Liver (tissue), 9 donors: ENCODE results near the gene TFDP2. TPM values are rescaled to one million over a fixed set of nuclear protein-coding genes. Genes with fewer than 3 reads are reported as not detected.

ENCODE experiments used
- DNase-seq: peaks from one replicate; pipeline ENCODE4 v3.0.0-alpha.2; 2017; ENCODE audit warnings: low spot score
- H3K27ac ChIP-seq, 2 donors: one replicate each; pipeline ENCODE4 v1.7.0; 2013; ENCODE audit warnings: inconsistent platforms in 2 of 2, low read length in 2 of 2, control low read depth in 1 of 2, low read depth in 1 of 2, mild to moderate bottlenecking in 1 of 2
- H3K27me3 ChIP-seq, 4 donors: one replicate each; pipeline versions ENCODE4 v1.6.1 to v1.7.0; 2013; ENCODE audit warnings: low read length in 3 of 4, inconsistent platforms in 1 of 4, mild to moderate bottlenecking in 1 of 4, moderate library complexity in 1 of 4; ENCODE audit not compliant: control insufficient read depth in 4 of 4, insufficient read depth in 4 of 4
- H3K36me3 ChIP-seq, 4 donors: one replicate each; pipeline versions ENCODE4 v1.6.1 to v1.7.0; 2013; ENCODE audit warnings: low read length in 3 of 4, mild to moderate bottlenecking in 3 of 4, low read depth in 1 of 4, moderate library complexity in 1 of 4; ENCODE audit not compliant: control insufficient read depth in 4 of 4, insufficient read depth in 3 of 4
- H3K4me1 ChIP-seq, 4 donors: one replicate each; pipeline versions ENCODE4 v1.6.1 to v1.7.0; 2013; ENCODE audit warnings: low read length in 3 of 4, mild to moderate bottlenecking in 3 of 4, moderate library complexity in 1 of 4; ENCODE audit not compliant: control insufficient read depth in 4 of 4, insufficient read depth in 4 of 4
- H3K4me3 ChIP-seq, 3 donors: one replicate each; pipeline versions ENCODE4 v1.6.1 to v1.7.0; 2013; ENCODE audit warnings: low read length in 3 of 3, control low read depth in 1 of 3, low read depth in 1 of 3, mild to moderate bottlenecking in 1 of 3
- H3K9ac ChIP-seq, 2 donors: one replicate each; pipeline ENCODE4 v1.7.0; 2013; ENCODE audit warnings: low read length in 2 of 2, mild to moderate bottlenecking in 2 of 2, moderate library complexity in 2 of 2, control low read depth in 1 of 2, low read depth in 1 of 2
- H3K9me3 ChIP-seq, 4 donors: one replicate each; pipeline versions ENCODE4 v1.6.1 to v1.7.0; 2013; ENCODE audit warnings: low read length in 3 of 4; ENCODE audit not compliant: control insufficient read depth in 4 of 4
- ATF3 ChIP-seq: IDR thresholded peaks from 2 replicates; pipeline ENCODE4 v1.6.1; 2016; ENCODE audit warnings: antibody characterized with exemption
- CTCF ChIP-seq: fragments of 150-350 bp; IDR thresholded peaks from 2 replicates; pipeline ENCODE4 v1.5.1; 2017; ENCODE audit warnings: improper control_type of control experiment, low read depth, low read length; ENCODE audit not compliant: missing input control
- EGR1 ChIP-seq, 2 donors: IDR thresholded peaks; 2 replicates each; pipeline ENCODE4 v1.6.1; 2016 to 2018; ENCODE audit warnings: antibody characterized with exemption in 2 of 2, low read depth in 2 of 2
- FOXA1 ChIP-seq: IDR thresholded peaks from 2 replicates; pipeline ENCODE4 v1.6.1; 2016; ENCODE audit warnings: antibody characterized with exemption
- FOXA2 ChIP-seq: IDR thresholded peaks from 2 replicates; pipeline ENCODE4 v1.6.1; 2016; ENCODE audit warnings: antibody characterized with exemption
- GABPA ChIP-seq, 2 donors: IDR thresholded peaks in 1 of 2; conservative IDR thresholded peaks in 1 of 2; 2 replicates each; pipeline ENCODE4 v1.6.1; 2016; ENCODE audit warnings: antibody characterized with exemption in 2 of 2, mild to moderate bottlenecking in 1 of 2, moderate library complexity in 1 of 2
- HNF4A ChIP-seq, 2 donors: conservative IDR thresholded peaks; 2 replicates each; pipeline ENCODE4 v1.6.1; 2016; ENCODE audit warnings: antibody characterized with exemption in 2 of 2, mild to moderate bottlenecking in 2 of 2
- HNF4G ChIP-seq: IDR thresholded peaks from 2 replicates; pipeline ENCODE4 v1.6.1; 2016; ENCODE audit warnings: antibody characterized with exemption
- JUND ChIP-seq, 2 donors: IDR thresholded peaks; 2 replicates each; pipeline ENCODE4 v1.6.1; 2016; ENCODE audit warnings: antibody characterized with exemption in 2 of 2
- MAX ChIP-seq: IDR thresholded peaks from 2 replicates; pipeline ENCODE4 v1.6.1; 2016; ENCODE audit warnings: antibody characterized with exemption
- NR2F2 ChIP-seq: IDR thresholded peaks from 2 replicates; pipeline ENCODE4 v1.6.1; 2016; ENCODE audit warnings: antibody characterized with exemption
- RAD21 ChIP-seq, 2 donors: IDR thresholded peaks; 2 replicates each; pipeline ENCODE4 v1.6.1; 2016; ENCODE audit warnings: antibody characterized with exemption in 2 of 2, mild to moderate bottlenecking in 2 of 2
- REST ChIP-seq: IDR thresholded peaks from 2 replicates; pipeline ENCODE4 v1.6.1; 2016; ENCODE audit warnings: antibody characterized with exemption, mild to moderate bottlenecking
- RXRA ChIP-seq, 2 donors: IDR thresholded peaks; 2 replicates each; pipeline ENCODE4 v1.6.1; 2017 to 2018; ENCODE audit warnings: antibody characterized with exemption in 2 of 2, mild to moderate bottlenecking in 1 of 2
- SP1 ChIP-seq: IDR thresholded peaks from 2 replicates; pipeline ENCODE4 v1.6.1; 2018; ENCODE audit warnings: antibody characterized with exemption, mild to moderate bottlenecking
- TAF1 ChIP-seq: conservative IDR thresholded peaks from 2 replicates; pipeline ENCODE4 v1.6.1; 2016; ENCODE audit warnings: antibody characterized with exemption, mild to moderate bottlenecking
- YY1 ChIP-seq: IDR thresholded peaks from 2 replicates; pipeline ENCODE4 v1.6.1; 2016; ENCODE audit warnings: antibody characterized with exemption, mild to moderate bottlenecking
- WGBS: extraction: QIAGEN DNeasy Blood & Tissue Kit; methylation state at CpG from one replicate; pipeline ENCODE4 v1.1.7; 2013; 5-methylcytosine and 5-hydroxymethylcytosine counted together
- polyA plus RNA-seq, 2 donors: library from polyadenylated mRNA; stranded (reverse) in 1 of 2; unstranded in 1 of 2; fragments of 200-250 nt in 1 of 2; fragments of >200 nt in 1 of 2; fragmentation: Nextera tagmentation in 1 of 2; extraction: Ambion mirVana in 1 of 2; gene quantifications; one replicate each; pipeline versions ENCODE4 v1.2.1 to v1.2.3, GENCODE V29; 2013 to 2015
- total RNA-seq, 2 donors: library from RNA; depleted of rRNA; stranded (reverse); fragments of >200 nt; gene quantifications; one replicate each; pipeline ENCODE4 v1.2.3, GENCODE V29; 2014
- TF ChIP-seq, protein P1 (sequence below): IDR thresholded peaks from 2 replicates; pipeline ENCODE4 v1.6.1; 2016; ENCODE audit warnings: antibody characterized with exemption
- donor health status: healthy.
- donor health status: healthy.
- donor health status: healthy.
- donor health status: healthy.
- donor health status: healthy.

TFDP2 gene
- total and polyA plus RNA-seq, 4 donors: 8.0 to 52.0 (median 29.7) TPM

- no peaks in the 10 kb centered on the region for H3K36me3 ChIP-seq
- H3K4me1 ChIP-seq: peaks cover 0 to 2% (median 0%) of the 10 kb centered on the region in 4 donors
- H3K9ac ChIP-seq: no peak overlapping the region
- H3K27ac ChIP-seq: no peak overlapping the region
- no peaks in the 10 kb centered on the region for H3K9me3 ChIP-seq
- DNase-seq: no peak
- H3K27me3 ChIP-seq: no peaks in the 10 kb centered on the region
- no peak for TF ChIP-seq HNF4G
- TF ChIP-seq NR2F2: no peak
- TF ChIP-seq YY1: no peak
- no peak for TF ChIP-seq FOXA1
- no peak for TF ChIP-seq CTCF
- TF ChIP-seq GABPA (IDR thresholded peaks at IDR 0.05 in 1 of 2, conservative IDR thresholded peaks at IDR 0.05 in 1 of 2): no peak
- no peak for TF ChIP-seq MAX
- no peak for TF ChIP-seq TAF1
- H3K4me3 ChIP-seq: no peak overlapping the region
Observed at GRCh38 chr3:142004025-142004424, 145.3 kb downstream of the TFDP2 start.

- H3K27me3 ChIP-seq: no peaks in the 10 kb centered on the region
- peaks cover 0 to 1% (median 0%) of the 10 kb centered on the region in 4 donors for H3K4me1 ChIP-seq
- 100% methylated on average over 3 of the region's 3 CpGs for WGBS
- DNase-seq: no peak
- no peak overlapping the region for H3K9ac ChIP-seq
- TF ChIP-seq FOXA1 (no peak), YY1 (no peak), ATF3 (no peak), HNF4A (conservative IDR thresholded peaks at IDR 0.05) (no peak), NR2F2 (no peak), TAF1 (no peak), MAX (no peak), RAD21 (IDR thresholded peaks at IDR 0.05) (no peak), REST (no peak), FOXA2 (no peak), RXRA (IDR thresholded peaks at IDR 0.05) (no peak), CTCF (no peak), GABPA (IDR thresholded peaks at IDR 0.05 in 1 of 2, conservative IDR thresholded peaks at IDR 0.05 in 1 of 2) (no peak), EGR1 (IDR thresholded peaks at IDR 0.05; ENCODE audit: low read depth in 2 of 2) (no peak), HNF4G (no peak), SP1 (no peak), JUND (IDR thresholded peaks at IDR 0.05) (no peak)
- TF ChIP-seq, protein P1, sequence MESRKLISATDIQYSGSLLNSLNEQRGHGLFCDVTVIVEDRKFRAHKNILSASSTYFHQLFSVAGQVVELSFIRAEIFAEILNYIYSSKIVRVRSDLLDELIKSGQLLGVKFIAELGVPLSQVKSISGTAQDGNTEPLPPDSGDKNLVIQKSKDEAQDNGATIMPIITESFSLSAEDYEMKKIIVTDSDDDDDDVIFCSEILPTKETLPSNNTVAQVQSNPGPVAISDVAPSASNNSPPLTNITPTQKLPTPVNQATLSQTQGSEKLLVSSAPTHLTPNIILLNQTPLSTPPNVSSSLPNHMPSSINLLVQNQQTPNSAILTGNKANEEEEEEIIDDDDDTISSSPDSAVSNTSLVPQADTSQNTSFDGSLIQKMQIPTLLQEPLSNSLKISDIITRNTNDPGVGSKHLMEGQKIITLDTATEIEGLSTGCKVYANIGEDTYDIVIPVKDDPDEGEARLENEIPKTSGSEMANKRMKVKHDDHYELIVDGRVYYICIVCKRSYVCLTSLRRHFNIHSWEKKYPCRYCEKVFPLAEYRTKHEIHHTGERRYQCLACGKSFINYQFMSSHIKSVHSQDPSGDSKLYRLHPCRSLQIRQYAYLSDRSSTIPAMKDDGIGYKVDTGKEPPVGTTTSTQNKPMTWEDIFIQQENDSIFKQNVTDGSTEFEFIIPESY: no peak
- no peak overlapping the region for H3K4me3 ChIP-seq
- no peak overlapping the region for H3K27ac ChIP-seq
- no peaks in the 10 kb centered on the region for H3K9me3 ChIP-seq
- H3K36me3 ChIP-seq: no peaks in the 10 kb centered on the region
Observed at GRCh38 chr3:142003291-142003690, 146.1 kb downstream of the TFDP2 start.
